ENCODE data around the gene MBD5.
"Not testable (repeated sequence)": the region's sequence is repeated elsewhere in the genome, so short reads cannot be mapped to it uniquely, and the experiment has no call there.

MBD5 gene

GRCh38 chr2:147989102-147989501 lies 31.8 kb upstream of the MBD5 start:
- Histone ChIP-seq H3K27me3 (ENCODE audit: low read depth, low read length) (no peaks in the 10 kb centered on the region), H3K4me3 (ENCODE audit: low read length) (no peak overlapping the region), H3K9me3 (ENCODE audit: insufficient read depth, low read length) (no peaks in the 10 kb centered on the region), H3K36me3 (replicated peaks; ENCODE audit: low read depth, low read length) (no peaks in the 10 kb centered on the region), H4K20me1 (ENCODE audit: insufficient read depth, low read length) (peaks cover 24% of the 10 kb centered on the region), H3K9ac (ENCODE audit: low read length) (no peak overlapping the region), H3K4me2 (ENCODE audit: low read length) (no peak overlapping the region), H3K4me1 (ENCODE audit: low read length) (peaks cover 4% of the 10 kb centered on the region; the same call in 1 of the 2 replicates), H3K79me2 (ENCODE audit: low read length) (peaks cover 35% of the 10 kb centered on the region), H2AFZ (ENCODE audit: low read depth, low read length) (no peak overlapping the region), H3K27ac (ENCODE audit: low read length) (no peak overlapping the region)
- TF ChIP-seq EZH2phosphoT487 (IDR thresholded peaks at IDR 0.05; ENCODE audit: low read depth): no peak

- peaks cover 24% of the 10 kb centered on the region for H4K20me1 ChIP-seq (ENCODE audit: insufficient read depth, low read length)
- H3K36me3 ChIP-seq (replicated peaks; ENCODE audit: low read depth, low read length): no peaks in the 10 kb centered on the region
- no peak overlapping the region for H3K9ac ChIP-seq (ENCODE audit: low read length)
- H2AFZ ChIP-seq (ENCODE audit: low read depth, low read length): no peak overlapping the region
- peak overlapping the region; percentile 44 for H3K4me2 ChIP-seq (ENCODE audit: low read length)
- peak; percentile 92 for TF ChIP-seq CTCF (IDR thresholded peaks at IDR 0.05; ENCODE audit: low read depth, low read length)
- TF ChIP-seq EZH2phosphoT487 (IDR thresholded peaks at IDR 0.05; ENCODE audit: low read depth): no peak
- no peak overlapping the region for H3K27ac ChIP-seq (ENCODE audit: low read length)
- H3K4me3 ChIP-seq (ENCODE audit: low read length): no peak overlapping the region
- peaks cover 43% of the 10 kb centered on the region for H3K79me2 ChIP-seq (ENCODE audit: low read length)
- H3K9me3 ChIP-seq (ENCODE audit: insufficient read depth, low read length): no peaks in the 10 kb centered on the region
- H3K4me1 ChIP-seq (ENCODE audit: low read length): peaks cover 4% of the 10 kb centered on the region; the same call in 1 of the 2 replicates
- H3K27me3 ChIP-seq (ENCODE audit: low read depth, low read length): no peaks in the 10 kb centered on the region
Observed at GRCh38 chr2:147989809-147990403, 31.0 kb upstream of the MBD5 start.

- Histone ChIP-seq H4K20me1 (ENCODE audit: insufficient read depth, low read length) (peaks cover 34% of the 10 kb centered on the region), H3K79me2 (ENCODE audit: low read length) (peaks cover 58% of the 10 kb centered on the region)
- not testable (repeated sequence) for H3K9ac ChIP-seq (ENCODE audit: low read length); H3K4me3 ChIP-seq (ENCODE audit: low read length); H3K27ac ChIP-seq (ENCODE audit: low read length); H2AFZ ChIP-seq (ENCODE audit: low read depth, low read length); H3K4me1 ChIP-seq (ENCODE audit: low read length); H3K9me3 ChIP-seq (ENCODE audit: insufficient read depth, low read length); H3K36me3 ChIP-seq (replicated peaks; ENCODE audit: low read depth, low read length); H3K27me3 ChIP-seq (ENCODE audit: low read depth, low read length); H3K4me2 ChIP-seq (ENCODE audit: low read length)
Observed at GRCh38 chr2:147994965-147995364, 25.9 kb upstream of the MBD5 start.

- no peak overlapping the region for H3K4me2 ChIP-seq (ENCODE audit: low read length)
- H2AFZ ChIP-seq (ENCODE audit: low read depth, low read length): no peak overlapping the region
- H3K79me2 ChIP-seq (ENCODE audit: low read length): peaks cover 68% of the 10 kb centered on the region
- H4K20me1 ChIP-seq (ENCODE audit: insufficient read depth, low read length): peaks cover 34% of the 10 kb centered on the region
- H3K4me1 ChIP-seq (ENCODE audit: low read length): no peaks in the 10 kb centered on the region
- no peak for TF ChIP-seq EZH2phosphoT487 (IDR thresholded peaks at IDR 0.05; ENCODE audit: low read depth)
- no peak for TF ChIP-seq CTCF (IDR thresholded peaks at IDR 0.05; ENCODE audit: low read depth, low read length)
- H3K27me3 ChIP-seq (ENCODE audit: low read depth, low read length): no peaks in the 10 kb centered on the region
- no peak overlapping the region for H3K9ac ChIP-seq (ENCODE audit: low read length)
- H3K9me3 ChIP-seq (ENCODE audit: insufficient read depth, low read length): no peaks in the 10 kb centered on the region
- H3K4me3 ChIP-seq (ENCODE audit: low read length): no peak overlapping the region
- H3K36me3 ChIP-seq (replicated peaks; ENCODE audit: low read depth, low read length): peaks cover 4% of the 10 kb centered on the region
- H3K27ac ChIP-seq (ENCODE audit: low read length): no peak overlapping the region
Observed at GRCh38 chr2:147996828-147997227, 24.1 kb upstream of the MBD5 start.

- Histone ChIP-seq H3K36me3 (replicated peaks; ENCODE audit: low read depth, low read length) (peaks cover 4% of the 10 kb centered on the region), H3K4me3 (ENCODE audit: low read length) (no peak overlapping the region), H2AFZ (ENCODE audit: low read depth, low read length) (no peak overlapping the region), H3K4me1 (ENCODE audit: low read length) (no peaks in the 10 kb centered on the region), H3K27me3 (ENCODE audit: low read depth, low read length) (no peaks in the 10 kb centered on the region), H4K20me1 (ENCODE audit: insufficient read depth, low read length) (peaks cover 22% of the 10 kb centered on the region; the same call in 1 of the 2 replicates), H3K9ac (ENCODE audit: low read length) (no peak overlapping the region), H3K27ac (ENCODE audit: low read length) (no peak overlapping the region), H3K79me2 (ENCODE audit: low read length) (peaks cover 56% of the 10 kb centered on the region), H3K9me3 (ENCODE audit: insufficient read depth, low read length) (no peaks in the 10 kb centered on the region), H3K4me2 (ENCODE audit: low read length) (no peak overlapping the region)
- TF ChIP-seq CTCF (IDR thresholded peaks at IDR 0.05; ENCODE audit: low read depth, low read length): no peak
- TF ChIP-seq EZH2phosphoT487 (IDR thresholded peaks at IDR 0.05; ENCODE audit: low read depth): no peak
Observed at GRCh38 chr2:147998203-147998602, 22.7 kb upstream of the MBD5 start.

All from OCI-LY3 (cell line).